Panc1 (cell line): Measurements from ENCODE around the gene PNRC1. TPM values are rescaled to one million over a fixed set of nuclear protein-coding genes. Genes with fewer than 3 reads are reported as not detected.

ENCODE experiments used
- ATAC-seq: fragments of 200-7000 bp; cut with Tn5 transposase; 2 replicates; pipeline ENCODE4 v1.9.1; 2020; ENCODE audit warnings: mild to moderate bottlenecking, moderate library complexity
- BruUV-seq: library from RNA; stranded (reverse); fragments of 400-500 nt; replicated peaks from 2 replicates; lab custom pipeline; 2021; lab: Mats Ljungman, UMichigan
- CTCF ChIA-PET: fragments of 300-600 bp; sonication (Branson Sonifier 250); formaldehyde crosslinking; loops from one replicate; lab custom pipeline; 2022; ENCODE audit warnings: antibody characterized with exemption; lab: Charles Lee
- POLR2A ChIA-PET: fragments of 300-600 bp; sonication (Branson Sonifier 250); formaldehyde crosslinking; loops from one replicate; lab custom pipeline; 2022; ENCODE audit warnings: antibody characterized with exemption; lab: Charles Lee
- DNase-seq: peaks from one replicate; pipeline ENCODE4 v3.0.0-alpha.2; 2010; ENCODE audit warnings: low read depth, low spot score
- H3K27ac ChIP-seq: 2 replicates; pipeline ENCODE4 v1.5.1; 2011; ENCODE audit warnings: mild to moderate bottlenecking, low read length, inconsistent platforms
- H3K27me3 ChIP-seq: fragments of 200-500 bp; sonication (Bioruptor generic); 2 replicates; pipeline ENCODE4 v1.6.0; 2014; ENCODE audit warnings: low read length, inconsistent platforms; ENCODE audit not compliant: control insufficient read depth, insufficient read depth
- H3K36me3 ChIP-seq: fragments of 200-500 bp; sonication (Bioruptor generic); 2 replicates; pipeline ENCODE4 v1.5.1; 2014; ENCODE audit warnings: inconsistent platforms, mild to moderate bottlenecking, low read length, moderate library complexity; ENCODE audit not compliant: control insufficient read depth, insufficient read depth
- H3K4me1 ChIP-seq: 2 replicates; pipeline ENCODE4 v1.5.1; 2011; ENCODE audit warnings: inconsistent platforms, mild to moderate bottlenecking, low read length, moderate library complexity; ENCODE audit not compliant: control insufficient read depth, insufficient read depth
- H3K4me3 ChIP-seq, 2 experiments: 2 replicates each; pipeline ENCODE4 v1.5.1; 2011 to 2012; ENCODE audit warnings: low read depth in 2 of 2, low read length in 2 of 2, mild to moderate bottlenecking in 2 of 2, inconsistent platforms in 1 of 2, moderate library complexity in 1 of 2
- H3K9me3 ChIP-seq: fragments of 200-500 bp; sonication (Bioruptor generic); 2 replicates; pipeline ENCODE4 v1.5.1; 2014; ENCODE audit warnings: low read depth, mild to moderate bottlenecking, inconsistent platforms, low read length, moderate library complexity; ENCODE audit not compliant: control insufficient read depth, insufficient read depth
- CTCF ChIP-seq: fragments of 450-650 bp; IDR thresholded peaks from 2 replicates; pipeline ENCODE4 v1.5.1; 2017; ENCODE audit warnings: mild to moderate bottlenecking
- POLR2AphosphoS5 ChIP-seq: IDR thresholded peaks from 2 replicates; pipeline ENCODE4 v1.6.1; 2012; ENCODE audit warnings: mild to moderate bottlenecking, low read depth, low read length, moderate library complexity
- REST ChIP-seq, 2 experiments: IDR thresholded peaks; 2 replicates each; pipeline ENCODE4 v1.6.1; 2011 to 2012; ENCODE audit warnings: low read depth in 2 of 2, control low read depth in 1 of 2, low read length in 1 of 2, mild to moderate bottlenecking in 1 of 2, moderate library complexity in 1 of 2; ENCODE audit not compliant: insufficient read depth in 1 of 2
- SIN3A ChIP-seq: IDR thresholded peaks from 2 replicates; pipeline ENCODE4 v1.6.1; 2012; ENCODE audit warnings: low read depth, mild to moderate bottlenecking, low read length, moderate library complexity, borderline replicate concordance; ENCODE audit not compliant: insufficient read depth
- TCF7L2 ChIP-seq: IDR thresholded peaks from 2 replicates; pipeline ENCODE4 v1.6.1; 2011; ENCODE audit warnings: mild to moderate bottlenecking, low read depth, low read length, inconsistent platforms
- in situ Hi-C: cut with HindIII; loops from 2 replicates; pipeline ENCODE4 v1.10.0; 2016; ENCODE audit warnings: low sequenced_read_pairs, low pct_unique_long_range_greater_than_20kb
- intact Hi-C: fragments of 100-400 bp; cut with micrococcal nuclease; formaldehyde crosslinking; loops from one replicate; pipeline ENCODE4 v1.10.0; 2022; ENCODE audit not compliant: unreplicated experiment
- total RNA-seq: library from RNA; stranded (reverse); gene quantifications from one replicate; pipeline ENCODE4 v1.2.1, GENCODE V29; 2021; ENCODE audit not compliant: unreplicated experiment

PNRC1 gene
- total RNA-seq, 1 experiment from 2014 or later: 63.5 TPM

- H3K4me3 ChIP-seq: peak overlapping the region; percentile 92 to 94
- BruUV-seq: no TSS peak
- no peaks in the 10 kb centered on the region for H3K27me3 ChIP-seq
- H3K4me1 ChIP-seq: peaks cover 16% of the 10 kb centered on the region
- peak; percentile 84 for ATAC-seq
- H3K9me3 ChIP-seq: no peaks in the 10 kb centered on the region
- peaks cover 26% of the 10 kb centered on the region for H3K36me3 ChIP-seq
- peak; percentile 50 for DNase-seq
- peak overlapping the region; percentile 98 for H3K27ac ChIP-seq
- POLR2A ChIA-PET: interaction anchor here (0.7 kb wide), 1 partner anchor 275 kb away, joined by 3 read pairs; no protein-coding TSS in a partner anchor
- peak; percentile 82; the same call in 1 of the 2 replicates for TF ChIP-seq SIN3A
- no peak for TF ChIP-seq REST (IDR thresholded peaks at IDR 0.05; ENCODE audit: insufficient read depth in 1 of 2, low read depth in 2 of 2, low read length in 1 of 2)
- 0 out of 2 replicates have a peak, but pooled peaks have one; percentile 10 for TF ChIP-seq CTCF
- TF ChIP-seq TCF7L2: no peak
- TF ChIP-seq POLR2AphosphoS5: peak; percentile 90
- intact Hi-C loops (no loop called here), in situ Hi-C loops (no loop called here)
- CTCF ChIA-PET: no interaction called here
Observed at GRCh38 chr6:89081423-89082322, 1.1 kb downstream of the PNRC1 start.

GRCh38 chr6:89082486-89082891 is 1.9 kb downstream of the PNRC1 start:
- intact Hi-C loops (no loop called here), in situ Hi-C loops (no loop called here)
- Histone ChIP-seq H3K36me3 (peaks cover 26% of the 10 kb centered on the region), H3K27ac (peak overlapping the region; percentile 98), H3K4me1 (peaks cover 16% of the 10 kb centered on the region), H3K4me3 (peak overlapping the region; percentile 92 to 94), H3K27me3 (no peaks in the 10 kb centered on the region), H3K9me3 (no peaks in the 10 kb centered on the region)
- DNase-seq: no peak
- BruUV-seq: no TSS peak
- no peak for ATAC-seq
- POLR2A ChIA-PET: interaction anchor here (0.6 kb wide), 1 partner anchor 35 kb away, joined by 3 read pairs; the partner anchor contains the start of gene SRSF12
- CTCF ChIA-PET: interaction anchor here (0.7 kb wide), 1 partner anchor 72 kb away, joined by 3 read pairs; no protein-coding TSS in a partner anchor
- no peak for TF ChIP-seq CTCF
- no peak for TF ChIP-seq REST (IDR thresholded peaks at IDR 0.05; ENCODE audit: insufficient read depth in 1 of 2, low read depth in 2 of 2, low read length in 1 of 2)
- no peak for TF ChIP-seq POLR2AphosphoS5
- no peak for TF ChIP-seq TCF7L2
- TF ChIP-seq SIN3A: no peak
